Gastroesophageal sphincter (tissue), 4 donors: ENCODE measurements around the gene NUP62. TPM values are rescaled to one million over a fixed set of nuclear protein-coding genes. Genes with fewer than 3 reads are reported as not detected.
A peak's percentile ranks its signal among the peaks of the same experiment; 100 is the strongest.

Experiments used
- ATAC-seq: fragments of 150-250 bp; one replicate; pipeline ENCODE4 v1.9.1; 2016; ENCODE audit warnings: mild to moderate bottlenecking, moderate library complexity
- H3K27ac ChIP-seq, 4 donors: fragments of 200-600 bp; sonication (generic) in 3 of 4; 1 replicate in 3 of 4; 2 replicates in 1 of 4; pipeline ENCODE4 v1.5.1; 2016 to 2019
- H3K27me3 ChIP-seq: fragments of 200-600 bp; sonication (generic); one replicate; pipeline ENCODE4 v1.5.1; 2019
- H3K36me3 ChIP-seq, 2 donors: fragments of 200-600 bp; sonication (generic); one replicate each; pipeline ENCODE4 v1.5.1; 2019; ENCODE audit warnings: control low read depth in 1 of 2
- H3K4me1 ChIP-seq, 3 donors: fragments of 200-600 bp; sonication (generic); 1 replicate in 2 of 3; 2 replicates in 1 of 3; pipeline ENCODE4 v1.5.1; 2016 to 2019; ENCODE audit warnings: control low read depth in 2 of 3
- H3K4me3 ChIP-seq, 2 donors: fragments of 200-600 bp; sonication (generic); one replicate each; pipeline ENCODE4 v1.5.1; 2019; ENCODE audit warnings: mild to moderate bottlenecking in 1 of 2, moderate library complexity in 1 of 2
- H3K9me3 ChIP-seq, 3 donors: fragments of 200-600 bp; sonication (generic); one replicate each; pipeline ENCODE4 v1.5.1; 2017 to 2019; ENCODE audit warnings: control low read depth in 2 of 3
- EP300 ChIP-seq: sonication (generic); formaldehyde crosslinking; IDR thresholded peaks from one replicate; pipeline ENCODE4 v1.6.1; 2017; ENCODE audit warnings: antibody characterized with exemption, mild to moderate bottlenecking
- POLR2A ChIP-seq, 2 donors: fragments of 450-650 bp; IDR thresholded peaks; one replicate each; pipeline ENCODE4 v1.6.1; 2017; ENCODE audit warnings: antibody characterized with exemption in 2 of 2, mild to moderate bottlenecking in 2 of 2, moderate library complexity in 1 of 2
- POLR2AphosphoS5 ChIP-seq: sonication (generic); formaldehyde crosslinking; IDR thresholded peaks from one replicate; pipeline ENCODE4 v1.6.1; 2017; ENCODE audit warnings: antibody characterized with exemption
- WGBS, 2 donors: methylation state at CpG; one replicate each; pipeline ENCODE4 v1.1.5; 2018; ENCODE audit warnings: low coverage in 1 of 2; 5-methylcytosine and 5-hydroxymethylcytosine counted together
- total RNA-seq, 4 donors: library from RNA; depleted of rRNA; stranded (reverse); fragments of >200 nt; gene quantifications; one replicate each; pipeline ENCODE4 v1.1.0, GENCODE V29; 2016
- TF ChIP-seq, protein P1 (sequence below), 4 experiments: fragments of 200-600 bp in 2 of 4; fragments of 450-650 bp in 2 of 4; sonication (generic) in 1 of 4; IDR thresholded peaks; one replicate each; pipeline ENCODE4 v1.5.1; 2017 to 2019; ENCODE audit warnings: antibody characterized with exemption in 4 of 4, mild to moderate bottlenecking in 2 of 4, moderate library complexity in 2 of 4

NUP62 gene
- total RNA-seq, 4 donors from 2014 or later = 30.1 to 43.2 (median 37.7) TPM

DNA sequence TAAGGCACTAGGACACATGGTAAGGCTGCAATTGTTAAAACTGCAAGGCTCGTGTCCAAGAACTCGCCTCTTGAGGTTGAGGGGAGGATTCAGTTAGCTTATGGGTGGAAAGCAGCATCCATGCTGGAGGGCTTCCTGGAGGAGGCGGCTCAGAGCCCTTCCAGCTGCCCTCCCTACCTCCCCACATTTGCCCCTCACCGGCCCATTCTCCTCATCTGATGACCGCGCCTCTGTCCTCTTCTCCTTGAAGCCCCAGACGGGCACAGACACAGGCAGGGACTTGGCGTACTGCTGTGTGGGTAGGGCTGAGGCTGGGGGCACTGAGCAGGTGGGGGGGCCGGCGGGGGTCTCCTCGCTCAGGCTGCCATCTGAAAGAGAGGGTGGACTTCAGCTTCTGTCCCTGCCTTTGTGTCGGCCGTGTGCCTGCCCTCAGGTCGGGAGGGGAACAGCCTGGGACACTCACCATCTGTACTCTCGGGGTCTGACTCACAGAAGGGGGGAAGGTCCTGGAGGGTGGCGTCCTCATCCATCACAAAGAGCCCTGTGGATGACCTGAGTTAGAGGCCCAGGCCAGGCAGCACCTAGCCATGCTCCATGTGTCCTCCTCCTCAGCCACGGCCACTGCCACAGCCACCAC, 57.8 kb downstream of the NUP62 start:
- H3K4me1 ChIP-seq = peaks cover 0 to 78% (median 32%) of the 10 kb centered on the region in 3 donors
- no peaks in the 10 kb centered on the region for H3K27me3 ChIP-seq
- no peak for TF ChIP-seq EP300
- TF ChIP-seq, protein P1, sequence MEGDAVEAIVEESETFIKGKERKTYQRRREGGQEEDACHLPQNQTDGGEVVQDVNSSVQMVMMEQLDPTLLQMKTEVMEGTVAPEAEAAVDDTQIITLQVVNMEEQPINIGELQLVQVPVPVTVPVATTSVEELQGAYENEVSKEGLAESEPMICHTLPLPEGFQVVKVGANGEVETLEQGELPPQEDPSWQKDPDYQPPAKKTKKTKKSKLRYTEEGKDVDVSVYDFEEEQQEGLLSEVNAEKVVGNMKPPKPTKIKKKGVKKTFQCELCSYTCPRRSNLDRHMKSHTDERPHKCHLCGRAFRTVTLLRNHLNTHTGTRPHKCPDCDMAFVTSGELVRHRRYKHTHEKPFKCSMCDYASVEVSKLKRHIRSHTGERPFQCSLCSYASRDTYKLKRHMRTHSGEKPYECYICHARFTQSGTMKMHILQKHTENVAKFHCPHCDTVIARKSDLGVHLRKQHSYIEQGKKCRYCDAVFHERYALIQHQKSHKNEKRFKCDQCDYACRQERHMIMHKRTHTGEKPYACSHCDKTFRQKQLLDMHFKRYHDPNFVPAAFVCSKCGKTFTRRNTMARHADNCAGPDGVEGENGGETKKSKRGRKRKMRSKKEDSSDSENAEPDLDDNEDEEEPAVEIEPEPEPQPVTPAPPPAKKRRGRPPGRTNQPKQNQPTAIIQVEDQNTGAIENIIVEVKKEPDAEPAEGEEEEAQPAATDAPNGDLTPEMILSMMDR (IDR thresholded peaks at IDR 0.05) = no peak
- no peak for TF ChIP-seq POLR2AphosphoS5
- TF ChIP-seq POLR2A (IDR thresholded peaks at IDR 0.05) = no peak
- H3K27ac ChIP-seq = peak overlapping the region in 1 of 4 donors; percentile 17
- H3K9me3 ChIP-seq = no peaks in the 10 kb centered on the region
- no peak overlapping the region for H3K4me3 ChIP-seq
- H3K36me3 ChIP-seq = peaks cover 0 to 42% of the 10 kb centered on the region in 2 donors
- ATAC-seq = no peak
- WGBS, 2 donors = 80 to 84% methylated on average over 3 to 4 of the region's 17 CpGs

DNA sequence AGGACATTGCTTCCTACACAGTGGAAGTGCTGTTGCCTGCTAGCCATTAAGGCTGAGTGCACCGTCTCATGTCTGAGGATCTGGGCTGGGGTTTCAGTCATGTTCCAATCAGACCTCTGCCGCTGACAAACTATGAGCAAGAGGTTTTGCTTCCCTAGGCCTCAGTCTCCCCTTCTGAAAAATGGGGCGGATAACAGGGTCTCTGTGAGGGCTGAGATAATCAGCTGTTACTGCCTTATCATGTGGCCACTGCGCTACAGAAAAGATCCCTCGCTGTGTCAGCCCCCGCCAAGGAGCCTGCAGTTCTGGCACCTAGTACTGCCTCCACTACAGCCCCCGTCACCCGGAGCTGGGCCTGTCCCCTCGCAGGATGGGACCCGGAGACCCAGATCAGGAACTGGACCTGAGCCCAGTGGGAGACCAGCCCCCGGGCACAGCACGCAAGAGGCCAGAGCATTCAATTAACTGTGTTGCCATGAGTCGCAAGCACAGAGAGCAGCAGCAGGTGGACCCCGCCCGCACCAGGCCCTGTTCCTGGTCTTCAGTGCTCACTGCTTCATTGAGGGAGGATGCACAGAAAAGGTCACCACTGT, 58.9 kb downstream of the NUP62 start:
- no peaks in the 10 kb centered on the region for H3K9me3 ChIP-seq
- H3K4me1 ChIP-seq = peaks cover 0 to 83% (median 37%) of the 10 kb centered on the region in 3 donors
- H3K27me3 ChIP-seq = no peaks in the 10 kb centered on the region
- 79% methylated on average over 3 of the region's 15 CpGs; no CpG with 5 or more reads in 1 of the 2 donors for WGBS, 2 donors
- TF ChIP-seq EP300 (no peak), POLR2A (IDR thresholded peaks at IDR 0.05) (no peak), POLR2AphosphoS5 (no peak)
- TF ChIP-seq, protein P1 (IDR thresholded peaks at IDR 0.05) = no peak
- H3K4me3 ChIP-seq = peak overlapping the region; percentile 48 to 59
- peaks cover 0 to 42% of the 10 kb centered on the region in 2 donors for H3K36me3 ChIP-seq
- ATAC-seq = no peak
- H3K27ac ChIP-seq = peak overlapping the region; percentile 55 to 93 (median 91)

DNA sequence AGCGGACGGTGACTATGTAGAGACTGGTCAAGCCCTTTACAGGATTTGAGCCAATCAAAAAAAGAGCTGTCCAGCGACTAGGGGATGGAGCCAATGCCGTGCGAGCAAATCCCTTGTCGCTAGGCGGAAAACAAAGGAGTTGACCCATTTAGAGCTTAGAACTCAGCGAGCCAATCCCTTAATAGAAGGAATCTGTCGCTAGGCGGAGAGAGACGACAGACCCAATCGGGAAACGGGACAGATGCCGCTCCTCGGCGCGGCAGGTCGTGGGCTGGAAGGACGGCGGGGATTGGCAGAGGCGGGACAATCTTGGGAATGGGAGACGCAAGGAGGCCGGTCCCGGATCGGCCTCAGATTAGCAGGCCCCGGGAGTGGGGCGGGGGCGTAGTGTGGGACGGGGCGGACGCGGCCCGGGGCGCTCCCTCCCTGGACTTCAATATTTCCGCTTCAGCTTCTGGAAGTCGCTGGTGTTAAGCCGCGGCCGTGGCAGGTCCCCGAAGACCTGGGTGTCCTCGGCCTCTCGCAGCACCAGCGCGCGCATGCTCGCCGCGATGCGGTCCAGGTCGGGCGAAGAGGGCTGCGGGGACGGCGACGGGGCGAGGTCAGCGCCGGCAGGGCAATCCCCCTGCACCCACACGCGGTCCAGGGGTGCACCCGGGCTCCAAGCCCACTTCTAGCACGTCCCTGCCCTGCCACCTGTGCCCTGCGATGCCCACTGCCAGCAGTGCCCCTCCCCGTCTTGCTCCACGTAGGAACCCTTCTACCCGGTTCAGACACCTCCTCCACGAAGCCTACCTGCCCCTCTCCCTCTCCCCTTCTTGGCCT, 59.6 kb downstream of the NUP62 start:
- Histone ChIP-seq H3K9me3 (no peaks in the 10 kb centered on the region), H3K27ac (peak overlapping the region; percentile 55 to 98 (median 91)), H3K4me1 (peaks cover 0 to 83% (median 35%) of the 10 kb centered on the region in 3 donors), H3K27me3 (no peaks in the 10 kb centered on the region), H3K36me3 (peaks cover 0 to 42% of the 10 kb centered on the region in 2 donors), H3K4me3 (peak overlapping the region; percentile 48 to 59)
- peak; percentile 90 for ATAC-seq
- WGBS, 2 donors = 0 to 1% methylated on average over 8 to 11 of the region's 67 CpGs
- TF ChIP-seq EP300 (no peak), POLR2AphosphoS5 (peak; percentile 67), POLR2A (IDR thresholded peaks at IDR 0.05) (peak; percentile 40 to 59)
- TF ChIP-seq, protein P1 (IDR thresholded peaks at IDR 0.05) = peak in 1 of 4 experiments; percentile 14

DNA sequence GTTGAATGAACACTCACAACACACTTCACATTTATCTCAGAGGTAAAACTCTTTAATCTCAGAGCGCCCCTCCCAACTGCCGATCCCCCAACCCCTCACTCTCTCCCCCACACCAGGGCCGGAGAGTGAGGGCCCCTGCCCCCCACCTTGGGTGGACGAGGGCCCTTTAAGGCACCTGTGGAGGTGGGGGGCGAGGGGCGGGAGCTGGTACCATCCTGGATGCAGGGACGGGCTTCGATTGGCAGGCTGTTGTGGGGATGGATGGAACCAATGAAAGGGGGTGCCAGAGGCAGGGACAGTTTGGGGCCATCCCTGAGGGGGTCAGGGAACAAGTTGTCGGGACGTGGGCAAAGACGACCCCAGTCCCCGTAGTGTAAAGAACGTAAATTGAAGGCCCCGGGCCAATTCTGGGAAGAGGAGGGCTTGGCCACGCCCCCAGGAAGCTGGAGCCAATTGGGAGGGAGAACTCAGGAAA, 60.3 kb downstream of the NUP62 start:
- peaks cover 0 to 83% (median 35%) of the 10 kb centered on the region in 3 donors for H3K4me1 ChIP-seq
- 0% methylated on average over 7 to 10 of the region's 15 CpGs for WGBS, 2 donors
- H3K4me3 ChIP-seq = peak overlapping the region; percentile 0 to 59
- H3K36me3 ChIP-seq = peaks cover 0 to 41% of the 10 kb centered on the region in 2 donors
- TF ChIP-seq POLR2A (IDR thresholded peaks at IDR 0.05) (no peak), POLR2AphosphoS5 (peak; percentile 37)
- no peaks in the 10 kb centered on the region for H3K9me3 ChIP-seq
- peak; percentile 6 for ATAC-seq
- no peaks in the 10 kb centered on the region for H3K27me3 ChIP-seq
- H3K27ac ChIP-seq = peak overlapping the region; percentile 56 to 98 (median 91)
